ENCODE data around the gene SLC6A12.
"Not testable (repeated sequence)": the region's sequence is repeated elsewhere in the genome, so short reads cannot be mapped to it uniquely, and the experiment has no call there.

Gene SLC6A12

GRCh38 chr12:214003-214741 is at the start of gene SLC6A12:
TSS of gene SLC6A12 (minus strand) at chr12:214157. CDS start at chr12:209986, 4,171 bp downstream.
- no peak for DNase-seq

DNA sequence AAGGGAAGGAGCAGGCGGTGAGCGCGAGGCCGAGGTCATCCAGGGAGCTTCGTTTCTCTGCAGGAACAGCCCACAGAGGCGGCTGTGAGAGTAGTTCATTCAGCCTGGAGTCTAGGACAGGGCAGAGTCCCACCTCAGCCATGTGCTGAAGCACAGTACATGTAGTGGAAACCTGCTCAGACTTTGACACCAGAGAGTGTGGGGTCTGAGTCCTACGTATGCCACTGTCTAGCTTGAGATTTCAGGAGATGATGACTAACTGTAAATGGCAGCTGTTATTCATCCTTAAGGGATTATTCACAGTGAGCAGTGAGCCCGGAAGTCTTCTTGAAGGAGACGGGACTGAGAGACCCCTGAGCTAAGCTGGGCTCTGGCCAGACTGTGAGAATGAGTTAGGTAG is 49.6 kb upstream of the SLC6A12 start:
- DNase-seq: no peak

DNA sequence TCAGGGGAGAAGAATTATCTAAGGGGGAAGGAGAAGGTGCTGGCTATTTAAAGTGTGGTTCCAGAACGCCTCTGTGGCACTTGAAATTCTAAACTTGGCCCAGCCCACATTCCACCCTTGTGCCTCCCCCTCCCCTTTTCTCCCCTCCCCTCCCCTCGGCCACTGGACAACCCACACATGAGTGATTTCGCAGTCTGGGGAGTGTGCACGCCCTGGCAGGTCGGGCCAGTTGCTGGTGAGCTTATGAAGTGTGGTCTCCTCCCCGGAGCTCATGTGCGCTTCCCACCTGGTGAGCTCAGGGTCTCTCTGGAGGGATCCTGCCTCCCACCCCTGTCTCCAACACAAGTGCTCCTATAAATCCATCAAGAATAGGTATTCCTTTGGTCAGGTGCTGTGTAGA is 48.9 kb upstream of the SLC6A12 start, which contains the start of gene SLC6A13:
Gene SLC6A13 (minus strand): TSS at position 20 of the 400 bp plus-strand sequence. CDS start 2,784 bp downstream, outside the sequence.
- DNase-seq: no peak

DNA sequence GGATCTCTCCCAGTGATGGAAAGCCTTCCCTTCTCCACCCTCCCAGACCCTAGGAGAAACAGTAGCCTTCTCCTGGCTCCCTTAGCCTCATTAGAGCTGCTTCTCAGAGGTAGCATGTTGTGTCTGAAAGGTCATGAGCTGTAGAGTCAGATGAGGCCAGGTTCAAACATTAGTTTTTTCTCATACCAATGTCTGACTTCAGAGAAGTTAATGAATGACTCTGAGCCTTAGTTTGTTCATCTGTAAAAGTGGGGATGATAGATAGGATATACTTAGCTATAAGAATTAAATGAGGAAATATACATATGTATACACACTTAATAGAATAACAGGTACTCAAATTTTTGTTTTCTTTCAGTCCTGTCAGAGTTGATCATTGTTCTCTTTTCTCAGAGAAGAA is 48.2 kb upstream of the SLC6A12 start:
- DNase-seq: no peak

DNA sequence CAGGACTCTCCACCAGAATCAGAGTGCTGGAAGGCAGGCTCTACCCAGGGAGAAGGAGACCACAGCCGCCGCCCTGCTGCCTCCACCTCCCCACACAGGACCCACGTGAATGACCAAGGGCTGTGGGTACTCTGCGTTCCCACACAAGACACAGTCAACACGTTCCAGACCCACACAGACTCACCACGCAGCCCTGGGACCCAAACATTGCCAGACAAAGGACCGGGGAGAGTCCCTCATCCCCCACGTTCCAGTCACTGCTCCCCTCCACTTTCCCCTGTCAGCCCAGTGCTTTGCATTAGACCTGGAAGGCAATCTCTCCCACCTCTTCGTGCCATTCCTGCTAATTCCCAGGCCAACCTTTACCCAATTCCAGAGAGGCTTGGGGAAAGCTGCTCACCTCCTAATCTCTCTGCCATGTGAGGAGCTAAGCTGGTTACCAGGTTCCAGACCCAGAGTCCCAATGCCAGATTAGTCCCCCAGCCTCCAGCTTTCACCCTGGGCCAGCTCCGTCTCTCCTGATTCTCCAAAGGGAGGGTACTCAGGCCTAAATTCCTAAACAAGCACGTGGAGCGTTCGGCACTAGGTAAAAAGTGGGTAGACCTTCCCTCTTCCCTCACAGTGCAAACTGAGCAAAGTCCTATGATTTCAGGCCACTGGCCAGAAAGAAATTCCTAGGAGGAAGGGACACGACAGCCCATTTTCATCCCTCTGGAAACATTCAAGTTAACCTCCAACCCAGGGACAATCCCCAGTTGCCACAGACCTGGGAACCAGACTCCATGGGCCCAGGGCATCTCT is 43.8 kb upstream of the SLC6A12 start:
- DNase-seq: no peak

- no peak for DNase-seq
These were observed 43.0 kb upstream of the SLC6A12 start for GRCh38 chr12:256958-257357.

- no peak for DNase-seq
These were observed 42.3 kb upstream of the SLC6A12 start for GRCh38 chr12:256225-256624.

GRCh38 chr12:254912-255311 is 41.0 kb upstream of the SLC6A12 start:
- no peak for DNase-seq

- DNase-seq: no peak
These were observed 40.1 kb upstream of the SLC6A12 start for GRCh38 chr12:254039-254438.

DNA sequence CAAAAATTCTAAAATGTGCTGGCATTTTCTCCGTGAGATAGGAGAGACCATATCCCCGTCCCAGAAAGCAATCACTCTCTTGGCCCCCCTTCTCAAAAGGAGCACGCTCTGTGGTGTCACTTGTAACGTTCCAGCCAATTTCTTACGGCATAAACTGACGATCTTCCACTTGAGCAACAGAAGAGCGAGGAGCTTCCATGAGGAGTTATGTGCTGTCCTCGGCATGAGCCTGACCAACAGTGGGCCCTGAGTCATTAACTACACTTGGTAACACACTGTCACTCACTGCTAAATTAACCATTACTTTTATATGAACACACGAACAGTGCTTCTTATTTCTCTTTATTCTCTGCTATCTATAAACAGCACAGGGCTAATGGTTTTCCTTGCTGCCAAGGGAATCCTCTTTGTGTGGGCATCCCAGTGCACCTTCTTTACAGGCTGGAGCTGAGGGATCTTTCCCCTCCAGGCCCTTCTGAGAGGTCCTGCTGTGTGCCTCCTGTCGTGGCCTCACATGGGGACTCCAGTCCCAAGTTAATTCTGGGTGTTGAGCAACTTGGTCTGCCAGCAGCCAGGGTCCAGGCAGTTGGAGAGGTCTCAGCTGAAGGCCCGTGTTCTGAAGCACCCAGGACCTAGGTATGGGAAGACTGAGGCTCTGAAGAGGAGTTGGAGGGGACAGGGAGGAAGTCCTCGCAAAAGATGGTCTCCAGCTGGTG is 39.3 kb upstream of the SLC6A12 start:
- no peak for DNase-seq

- no peak for DNase-seq
These were observed 38.7 kb upstream of the SLC6A12 start for GRCh38 chr12:252636-253035.

- no peak for DNase-seq
These were observed 33.3 kb upstream of the SLC6A12 start for GRCh38 chr12:247271-247670.

DNA sequence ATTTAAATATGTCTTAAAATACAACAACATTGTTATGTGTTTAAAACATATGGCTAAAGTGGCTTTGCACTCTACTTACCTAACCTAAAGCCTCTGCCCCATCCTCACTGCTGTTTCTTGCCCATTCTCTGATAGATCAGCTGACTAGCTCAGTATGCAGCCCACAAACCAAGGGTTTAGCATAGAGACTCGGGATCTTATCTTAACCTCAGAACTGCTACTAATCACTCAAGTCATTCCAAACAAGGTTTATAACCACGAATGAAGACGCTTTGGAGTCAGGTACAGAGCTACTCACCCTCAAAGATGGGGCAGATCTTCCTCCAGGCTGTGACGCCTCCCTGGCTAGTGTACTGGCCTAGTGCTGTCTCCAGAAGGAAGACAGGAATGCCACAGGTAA is 29.4 kb upstream of the SLC6A12 start:
- no peak for DNase-seq

GRCh38 chr12:242496-242895 is 28.5 kb upstream of the SLC6A12 start:
- no peak for DNase-seq

GRCh38 chr12:241266-241665 is 27.3 kb upstream of the SLC6A12 start:
- no peak for DNase-seq

GRCh38 chr12:240566-240965 is 26.6 kb upstream of the SLC6A12 start:
- DNase-seq: no peak

- DNase-seq: no peak
These were observed 24.9 kb upstream of the SLC6A12 start for GRCh38 chr12:238736-239398.

DNA sequence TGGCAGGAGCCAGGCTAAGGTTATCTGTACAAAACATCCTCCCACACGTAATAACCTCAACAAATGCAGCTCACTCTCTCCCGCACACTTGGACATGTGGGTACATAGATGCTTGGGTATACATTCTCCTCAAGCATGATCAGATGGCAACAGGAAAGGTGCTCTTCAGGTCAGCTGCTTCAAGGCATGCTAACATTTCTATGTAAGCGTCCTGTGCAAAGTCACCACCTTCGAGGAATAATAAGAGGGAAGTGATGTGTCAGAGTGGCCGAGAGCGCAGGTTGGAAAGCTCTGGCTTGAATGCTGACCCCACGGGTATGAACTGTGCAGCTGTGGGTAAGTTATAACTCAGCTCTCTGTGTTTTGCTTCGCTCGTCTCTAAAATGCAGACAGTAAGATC is 24.2 kb upstream of the SLC6A12 start:
- no peak for DNase-seq

- no peak for DNase-seq
These were observed 23.3 kb upstream of the SLC6A12 start for GRCh38 chr12:237026-237815.

- no peak for DNase-seq
These were observed 22.5 kb upstream of the SLC6A12 start for GRCh38 chr12:236445-236844.

GRCh38 chr12:235967-236366 is 22.0 kb upstream of the SLC6A12 start:
- DNase-seq: not testable (repeated sequence)

DNA sequence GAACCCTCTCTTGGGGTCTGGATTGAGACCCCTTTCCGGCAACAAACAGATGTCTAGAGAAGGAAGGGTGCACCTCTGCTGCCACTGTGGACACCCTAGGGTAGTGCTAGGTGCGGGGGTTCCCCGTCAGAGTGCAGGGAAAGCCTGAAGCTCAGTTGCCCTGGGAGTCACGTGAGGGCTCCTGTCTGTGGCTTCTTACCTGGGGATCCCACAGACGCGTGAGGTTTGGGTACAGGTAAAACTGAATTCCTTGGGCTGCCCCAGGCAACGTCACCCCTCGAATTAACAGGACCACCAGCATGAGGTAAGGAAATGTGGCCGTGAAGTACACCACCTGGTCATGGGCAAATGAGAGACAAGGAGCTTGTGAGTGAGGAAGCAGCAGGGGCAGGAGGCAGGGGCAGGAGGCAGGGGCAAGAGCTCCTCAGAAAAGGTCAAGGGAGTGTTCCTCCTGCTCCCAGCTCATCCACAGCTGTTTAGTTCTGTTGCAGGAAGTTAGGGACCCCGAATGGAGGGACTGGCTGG is 21.0 kb upstream of the SLC6A12 start:
- DNase-seq: no peak

All from NCI-H774 (cell line).